HG03025 (cell line): ENCODE data around the gene UCP2.

ENCODE experiments used
- ATAC-seq: cut with Tn5 transposase; IDR thresholded peaks from one replicate; pipeline ENCODE4 v1.9.1; 2021; ENCODE audit warnings: mild to moderate bottlenecking, moderate library complexity; ENCODE audit not compliant: unreplicated experiment, low FRiP score

Gene UCP2

DNA sequence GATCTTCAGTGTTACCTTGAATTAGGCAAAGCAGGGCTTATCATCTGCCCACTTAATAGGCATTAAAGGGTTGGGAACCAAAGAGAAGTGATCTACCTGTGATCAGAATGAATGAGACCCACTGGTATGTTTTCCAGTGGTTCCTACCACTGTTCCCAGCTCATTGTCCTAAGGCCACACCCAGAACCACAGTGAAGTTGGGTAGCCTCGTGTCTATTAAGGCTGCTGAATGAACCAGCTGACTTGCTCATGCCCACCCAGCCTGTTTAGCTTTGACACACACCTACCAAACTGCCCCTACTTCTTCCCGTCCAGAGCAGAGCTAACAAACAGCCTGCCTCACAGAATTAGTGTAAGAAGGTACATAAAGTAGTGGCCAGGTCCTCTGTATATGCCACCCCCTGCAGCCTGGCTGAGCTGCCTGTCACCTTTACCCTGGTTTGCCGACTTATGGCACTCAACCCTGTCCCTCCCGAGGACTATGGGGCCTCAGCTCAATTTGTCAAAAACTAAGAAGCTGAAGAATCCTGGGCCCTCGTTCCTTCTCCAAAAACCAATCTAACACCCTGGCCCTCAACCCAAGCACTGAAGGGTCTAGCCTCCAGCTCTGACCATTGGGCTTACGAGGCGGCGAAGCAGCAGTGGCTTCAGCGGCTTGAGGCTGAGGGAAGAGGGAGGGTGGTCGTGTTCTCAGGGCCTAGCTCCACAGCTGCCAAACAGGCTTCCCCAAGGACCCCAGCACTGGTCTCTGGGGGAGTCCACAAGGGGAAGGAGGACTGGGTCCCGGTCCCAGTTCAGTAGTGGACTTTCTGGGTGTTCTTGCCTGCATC is 9.8 kb downstream of the UCP2 start:
- ATAC-seq: no peak

GRCh38 chr11:73972187-73972586 is 10.5 kb downstream of the UCP2 start:
- no peak for ATAC-seq

DNA sequence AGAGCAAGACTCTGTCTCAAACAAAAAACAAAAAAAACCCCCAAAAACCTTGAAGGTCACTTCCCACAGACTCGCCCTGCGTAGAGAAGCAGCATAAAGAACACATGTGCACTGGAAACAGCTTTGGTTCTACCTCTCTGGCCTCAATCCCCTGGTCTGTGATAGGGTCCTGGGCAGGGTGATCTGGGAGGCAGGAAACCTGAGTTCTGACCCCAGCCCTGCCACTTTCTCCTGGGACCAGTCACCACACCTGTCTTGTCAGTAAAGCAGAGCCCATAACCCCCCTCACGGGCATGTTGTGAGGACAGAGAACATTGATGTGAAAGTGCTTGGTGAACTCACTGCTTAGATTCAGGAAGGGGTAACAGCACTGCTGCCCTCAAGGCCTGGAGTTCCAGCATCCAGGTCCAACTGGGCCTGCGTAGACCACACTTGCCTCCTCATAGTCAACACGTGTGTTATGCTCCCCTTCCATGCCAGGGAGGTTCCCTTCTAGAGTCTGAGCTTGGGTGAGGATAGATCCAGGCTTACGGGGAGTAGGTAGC is 11.4 kb downstream of the UCP2 start:
- no peak for ATAC-seq

- no peak for ATAC-seq
These were observed 12.4 kb downstream of the UCP2 start for GRCh38 chr11:73969991-73970800.

DNA sequence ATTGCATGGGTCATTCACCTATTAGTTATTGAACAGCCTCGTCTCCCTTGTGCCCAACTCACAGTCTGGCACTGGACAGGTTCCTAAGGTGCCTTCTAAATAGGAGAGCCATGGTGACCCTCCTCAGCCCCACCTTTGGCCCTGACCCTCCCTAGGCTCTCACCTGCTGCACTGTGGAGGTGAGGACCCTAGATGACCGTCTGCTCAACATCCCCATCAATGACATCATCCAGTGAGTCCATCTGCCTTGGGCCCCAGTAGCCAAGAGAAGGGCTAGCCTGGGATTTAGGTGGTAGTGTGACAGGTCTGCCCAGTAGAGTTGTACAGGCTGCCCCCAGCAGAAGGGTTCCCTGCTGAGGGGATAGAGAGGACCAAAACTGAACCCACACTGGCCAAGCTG is 13.6 kb downstream of the UCP2 start:
- ATAC-seq: no peak

GRCh38 chr11:73968356-73968966 is 14.2 kb downstream of the UCP2 start:
- ATAC-seq: no peak

DNA sequence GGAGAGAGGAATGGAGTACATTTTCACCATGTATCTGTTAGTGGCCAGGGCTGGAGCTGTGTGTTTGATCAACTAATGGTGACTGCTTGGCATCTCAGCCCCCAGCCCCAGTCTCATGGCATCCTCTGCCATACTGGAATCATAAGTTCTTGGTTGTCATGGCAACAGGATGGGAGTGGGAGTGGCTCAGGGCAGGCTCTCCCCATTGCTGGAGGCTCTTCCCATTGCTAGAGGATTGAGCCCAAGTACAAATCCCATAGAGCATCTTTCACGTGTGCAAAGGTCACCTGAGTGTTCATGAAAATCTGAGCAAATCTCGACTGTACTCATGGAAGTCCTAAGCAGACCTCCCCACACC is 16.9 kb downstream of the UCP2 start:
- no peak for ATAC-seq

DNA sequence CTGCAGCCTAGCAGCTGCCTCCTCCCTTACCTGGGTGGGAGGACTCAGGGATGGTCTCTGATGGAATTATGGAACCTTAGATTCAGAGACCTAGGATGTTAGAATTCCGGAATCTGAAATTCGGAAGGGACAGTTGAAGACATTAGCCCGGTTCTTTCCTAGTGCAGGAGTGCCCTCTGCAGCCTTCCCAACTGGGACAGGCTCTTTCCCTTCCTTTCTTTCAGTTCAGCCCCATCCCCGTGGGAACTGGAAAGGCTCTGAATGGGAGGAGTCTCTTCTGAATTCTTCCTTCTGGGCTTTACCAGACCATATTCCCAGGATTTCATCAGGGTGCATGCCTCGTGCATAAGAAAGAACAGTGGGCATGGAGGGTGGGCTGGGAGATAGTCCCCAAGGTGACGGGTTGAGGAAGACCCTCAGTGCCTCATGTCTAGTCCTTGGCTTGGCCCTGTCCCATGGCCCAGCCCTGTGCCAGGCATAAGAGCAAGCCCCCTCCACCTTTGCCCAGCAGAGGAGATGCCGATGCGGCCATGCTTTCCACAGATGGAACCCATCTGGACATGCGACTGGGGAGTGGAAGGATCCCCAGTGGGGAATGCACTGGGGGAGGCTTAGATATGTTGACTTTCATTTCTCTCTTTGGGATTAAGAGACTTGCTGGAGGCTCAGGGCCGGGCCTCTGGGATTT is 17.4 kb downstream of the UCP2 start:
- no peak for ATAC-seq

DNA sequence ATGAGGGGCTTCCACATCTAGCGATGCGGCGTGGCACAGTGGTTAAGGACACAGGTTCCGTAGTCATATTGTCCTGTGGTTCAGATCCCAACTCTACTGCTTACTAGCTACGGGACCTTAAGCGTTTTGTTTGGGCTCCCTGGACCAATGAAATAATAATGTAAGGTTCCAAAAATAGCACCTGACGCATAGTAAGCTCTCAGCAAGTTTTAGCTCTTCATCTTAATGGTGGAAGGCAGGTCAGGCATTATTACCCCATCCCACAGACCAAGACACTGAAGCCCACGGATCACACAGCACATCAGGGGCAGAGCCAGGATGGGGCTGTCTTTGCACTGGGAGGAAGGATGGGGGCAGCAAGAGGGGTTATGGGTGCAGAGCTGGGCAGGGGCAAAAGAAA is 18.8 kb downstream of the UCP2 start:
- no peak for ATAC-seq

GRCh38 chr11:73962101-73962705 is 20.4 kb downstream of the UCP2 start:
- ATAC-seq: no peak

- ATAC-seq: no peak
These were observed 21.3 kb downstream of the UCP2 start for GRCh38 chr11:73961321-73961720.

DNA sequence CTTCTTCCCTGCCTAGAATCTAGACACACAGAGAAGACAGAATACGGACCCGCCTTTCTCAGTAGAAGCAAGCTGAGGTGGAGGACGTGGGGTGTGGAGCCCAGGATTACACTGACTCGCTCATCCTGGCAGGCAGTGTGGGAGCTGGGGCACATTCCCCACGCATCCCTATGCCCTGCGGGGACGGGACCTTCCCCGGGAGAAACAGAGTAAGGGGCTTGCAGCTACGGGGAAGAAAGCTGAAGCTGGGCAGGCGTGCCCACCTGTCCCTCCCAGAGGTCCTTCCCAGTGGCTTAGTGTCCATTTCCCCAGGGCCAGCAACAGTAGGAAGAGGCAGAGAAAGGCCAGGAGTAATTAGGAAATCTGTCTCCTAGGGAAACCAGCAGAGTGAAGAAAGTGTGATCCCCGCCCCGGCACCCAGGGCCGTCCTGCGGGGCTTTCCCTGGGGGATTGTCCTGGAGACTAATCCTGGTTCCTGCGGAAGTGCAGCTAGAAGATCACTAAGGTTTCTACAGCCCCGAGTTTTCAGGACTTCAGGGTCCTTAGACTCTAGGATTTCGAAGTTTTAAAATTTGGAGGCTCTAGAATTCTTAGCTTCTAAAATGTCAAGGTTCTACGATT is 24.0 kb downstream of the UCP2 start:
- no peak for ATAC-seq

DNA sequence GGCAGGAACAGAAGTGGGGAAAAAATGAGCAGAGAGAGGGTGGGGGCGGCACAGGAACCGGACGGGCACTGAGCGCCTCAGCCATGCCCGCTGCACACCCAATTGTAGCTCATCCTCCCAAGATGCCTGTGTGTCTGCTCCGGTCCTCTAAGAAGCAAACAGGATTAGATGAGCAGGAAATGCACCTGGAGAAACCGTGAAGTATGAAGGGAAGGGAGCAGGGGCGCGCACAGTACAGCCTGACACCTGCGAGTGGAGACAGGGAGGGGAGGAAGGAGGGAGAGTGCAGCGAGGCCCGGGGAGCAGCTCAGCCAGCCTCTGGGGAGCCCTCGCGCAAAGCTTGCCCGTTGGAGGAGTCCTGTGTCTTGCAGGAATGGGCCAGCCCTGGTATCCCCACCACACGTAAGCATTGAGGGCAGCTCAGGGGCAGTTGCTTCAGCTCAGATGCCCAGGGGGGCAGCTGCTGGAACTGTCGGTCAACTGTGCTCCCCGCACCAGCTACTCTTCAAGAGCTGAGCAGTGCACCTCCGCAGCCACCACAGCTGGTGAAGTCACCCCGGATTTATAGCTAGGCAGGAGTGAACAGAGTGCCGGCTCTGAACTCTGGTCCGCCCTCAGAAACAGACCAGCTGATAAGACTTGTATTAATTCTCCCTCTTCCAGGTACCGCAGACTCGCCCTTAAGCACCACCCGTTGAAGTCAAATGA is 24.8 kb downstream of the UCP2 start:
- ATAC-seq: no peak

- ATAC-seq: no peak
These were observed 25.6 kb downstream of the UCP2 start for GRCh38 chr11:73956876-73957653.

DNA sequence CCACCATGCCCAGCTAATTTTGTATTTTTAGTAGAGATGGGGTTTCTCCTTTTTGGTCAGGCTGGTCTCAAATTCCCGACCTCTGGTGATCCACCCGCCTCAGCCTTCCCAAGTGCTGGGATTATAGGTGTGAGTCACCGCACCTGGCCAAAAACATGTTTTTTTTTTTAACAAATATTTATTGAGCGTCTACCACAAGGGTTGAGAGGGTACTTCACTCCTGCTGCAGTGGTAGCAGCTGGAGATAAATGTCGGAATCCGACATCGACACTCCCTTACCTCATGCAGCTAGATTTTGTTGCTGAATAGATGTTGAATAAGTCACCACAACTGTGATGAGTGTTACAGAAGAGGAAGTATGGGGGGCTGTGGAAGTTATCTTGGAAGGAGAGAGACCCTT is 30.8 kb downstream of the UCP2 start:
- ATAC-seq: no peak

DNA sequence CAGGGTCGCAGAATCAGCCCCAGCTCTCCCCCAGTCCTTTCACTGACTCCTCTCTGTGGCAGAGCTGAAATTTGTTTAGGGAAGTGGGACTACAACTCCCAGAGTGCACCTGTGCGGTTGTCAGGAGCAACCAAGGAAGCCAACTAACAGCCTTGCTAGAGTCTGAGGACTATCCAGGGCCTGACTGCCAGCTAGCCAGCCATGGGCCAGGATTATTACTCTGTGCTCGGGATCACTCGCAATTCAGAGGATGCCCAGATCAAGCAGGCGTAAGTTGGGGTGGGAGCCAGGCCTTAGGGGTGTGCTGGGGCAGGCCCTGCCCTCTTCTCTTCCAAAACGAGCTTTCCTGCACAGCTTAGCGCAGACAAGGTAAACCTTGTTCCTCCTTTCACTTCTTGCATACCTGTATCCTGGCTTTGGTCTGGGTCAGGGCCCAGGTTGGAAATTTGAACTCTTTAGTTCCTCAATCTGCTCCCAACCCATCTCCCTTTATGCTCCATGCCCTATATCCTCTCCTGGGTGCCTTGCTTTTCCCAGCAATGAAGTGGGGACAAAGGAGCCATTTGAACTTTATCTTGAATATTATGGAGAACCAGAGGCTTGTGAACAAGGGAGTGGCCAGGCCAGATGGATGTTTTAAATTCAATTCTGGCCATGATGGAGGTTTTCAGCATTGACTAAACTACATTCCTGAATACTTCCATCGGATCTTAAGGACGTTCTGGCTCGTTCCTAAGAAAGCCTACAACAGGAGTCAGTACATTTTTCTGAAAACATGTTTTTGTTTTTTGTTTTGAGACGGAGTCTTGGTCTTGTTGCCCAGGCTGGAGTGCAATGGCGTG is 31.6 kb downstream of the UCP2 start, which contains the start of gene DNAJB13:
DNAJB13 (plus strand) TSS at position 158 of the 842 bp plus-strand sequence; CDS start at position 202, 44 bp downstream.
- ATAC-seq: peak; percentile 53

GRCh38 chr11:73949912-73950311 is 32.7 kb downstream of the UCP2 start:
- no peak for ATAC-seq
